H9 (cell line): ENCODE results near the gene EDAR. TPM values are rescaled to one million over a fixed set of nuclear protein-coding genes. Genes with fewer than 3 reads are reported as not detected.

Experiments used
- DNase-seq: peaks from one replicate; pipeline ENCODE4 v3.0.0-alpha.2; 2017
- H2AFZ ChIP-seq: one replicate; pipeline ENCODE4 v1.6.1; 2013; ENCODE audit warnings: mild to moderate bottlenecking, low read length, control low read depth, moderate library complexity
- H2AK5ac ChIP-seq: 2 replicates; pipeline ENCODE4 v1.6.1; 2013; ENCODE audit warnings: low read length, control low read depth, mixed read lengths; ENCODE audit not compliant: insufficient read length
- H2BK120ac ChIP-seq: one replicate; pipeline ENCODE4 v1.6.1; 2013; ENCODE audit warnings: low read depth, mild to moderate bottlenecking, low read length, control low read depth, inconsistent platforms; ENCODE audit not compliant: poor library complexity, severe bottlenecking
- H2BK12ac ChIP-seq: 2 replicates; pipeline ENCODE4 v1.6.1; 2013; ENCODE audit warnings: low read length, control low read depth, mixed read lengths, low read depth; ENCODE audit not compliant: insufficient read length
- H2BK15ac ChIP-seq: 2 replicates; pipeline ENCODE4 v1.6.1; 2013; ENCODE audit warnings: low read depth, low read length, control low read depth
- H2BK20ac ChIP-seq: one replicate; pipeline ENCODE4 v1.6.1; 2013; ENCODE audit warnings: low read depth, mild to moderate bottlenecking, low read length, control low read depth, inconsistent platforms; ENCODE audit not compliant: poor library complexity, severe bottlenecking
- H2BK5ac ChIP-seq: 2 replicates; pipeline ENCODE4 v1.6.1; 2013; ENCODE audit warnings: low read length, control low read depth, mixed read lengths; ENCODE audit not compliant: insufficient read length
- H3K14ac ChIP-seq: 2 replicates; pipeline ENCODE4 v1.6.1; 2013; ENCODE audit warnings: low read length, control low read depth; ENCODE audit not compliant: insufficient read depth
- H3K18ac ChIP-seq: 2 replicates; pipeline ENCODE4 v1.6.1; 2013; ENCODE audit warnings: low read depth, mild to moderate bottlenecking, mixed read lengths, low read length, control low read depth; ENCODE audit not compliant: insufficient read length
- H3K23ac ChIP-seq: 2 replicates; pipeline ENCODE4 v1.6.1; 2013; ENCODE audit warnings: low read length, control low read depth, mixed read lengths, low read depth; ENCODE audit not compliant: insufficient read length
- H3K23me2 ChIP-seq: 2 replicates; pipeline ENCODE4 v1.6.1; 2013; ENCODE audit warnings: low read depth, mild to moderate bottlenecking, mixed read lengths, low read length, control low read depth; ENCODE audit not compliant: insufficient read length, poor library complexity, severe bottlenecking
- H3K27ac ChIP-seq: 2 replicates; pipeline ENCODE4 v1.5.1; 2013; ENCODE audit warnings: low read length, control low read depth, mixed read lengths, low read depth; ENCODE audit not compliant: insufficient read length
- H3K27me3 ChIP-seq: 2 replicates; pipeline ENCODE4 v1.6.1; 2013; ENCODE audit warnings: low read length, control low read depth, inconsistent platforms; ENCODE audit not compliant: insufficient read depth
- H3K4ac ChIP-seq: 2 replicates; pipeline ENCODE4 v1.6.1; 2013; ENCODE audit warnings: low read depth, mild to moderate bottlenecking, control low read depth, inconsistent platforms, low read length, moderate library complexity
- H3K4me1 ChIP-seq: 2 replicates; pipeline ENCODE4 v1.6.1; 2013; ENCODE audit warnings: low read length, control low read depth, inconsistent platforms; ENCODE audit not compliant: insufficient read depth
- H3K4me2 ChIP-seq: 2 replicates; pipeline ENCODE4 v1.6.1; 2013; ENCODE audit warnings: low read length, control low read depth, mixed read lengths; ENCODE audit not compliant: insufficient read length, insufficient read depth
- H3K56ac ChIP-seq: 2 replicates; pipeline ENCODE4 v1.6.1; 2013; ENCODE audit warnings: low read depth, mild to moderate bottlenecking, mixed read lengths, low read length, control low read depth; ENCODE audit not compliant: insufficient read length
- H3K79me1 ChIP-seq: 2 replicates; pipeline ENCODE4 v1.6.1; 2013; ENCODE audit warnings: low read depth, mild to moderate bottlenecking, moderate library complexity, low read length, control low read depth, inconsistent platforms; ENCODE audit not compliant: insufficient read depth, poor library complexity, severe bottlenecking
- H3K79me2 ChIP-seq: 2 replicates; pipeline ENCODE4 v1.6.1; 2013; ENCODE audit warnings: low read length, control low read depth, inconsistent platforms; ENCODE audit not compliant: insufficient read depth
- H3K9ac ChIP-seq: 2 replicates; pipeline ENCODE4 v1.6.1; 2013; ENCODE audit warnings: low read length, control low read depth, mixed read lengths; ENCODE audit not compliant: insufficient read length; ENCODE audit errors: extremely low read depth
- H3K9me3 ChIP-seq: one replicate; pipeline ENCODE4 v1.6.1; 2013; ENCODE audit warnings: low read depth, low read length, inconsistent platforms; ENCODE audit not compliant: control insufficient read depth
- H3T11ph ChIP-seq: one replicate; pipeline ENCODE4 v1.6.1; 2013; ENCODE audit warnings: mild to moderate bottlenecking, low read length, control low read depth, inconsistent platforms
- H4K20me1 ChIP-seq: one replicate; pipeline ENCODE4 v1.6.1; 2013; ENCODE audit not compliant: control insufficient read depth, insufficient read length, insufficient read depth
- H4K5ac ChIP-seq: 2 replicates; pipeline ENCODE4 v1.6.1; 2013; ENCODE audit warnings: low read depth, mild to moderate bottlenecking, mixed read lengths, low read length, control low read depth; ENCODE audit not compliant: insufficient read length
- H4K8ac ChIP-seq: replicated peaks from 2 replicates; pipeline ENCODE4 v1.6.1; 2013; ENCODE audit warnings: low read length, control low read depth, mixed read lengths, low read depth; ENCODE audit not compliant: insufficient read length
- H4K91ac ChIP-seq: 2 replicates; pipeline ENCODE4 v1.6.1; 2013; ENCODE audit warnings: low read depth, mild to moderate bottlenecking, moderate library complexity, mixed read lengths, low read length, control low read depth; ENCODE audit not compliant: insufficient read length
- H3K27ac Mint-ChIP-seq, 3 experiments: 2 replicates in 2 of 3; 3 replicates in 1 of 3; pipeline ENCODE4 v1.8.0; 2020 to 2021; ENCODE audit warnings: mixed read lengths in 3 of 3, mild to moderate bottlenecking in 1 of 3, moderate library complexity in 1 of 3
- H3K27me3 Mint-ChIP-seq: 2 replicates; pipeline ENCODE4 v1.8.0; 2021; ENCODE audit warnings: low read depth, mild to moderate bottlenecking, moderate library complexity, mixed read lengths
- H3K36me3 Mint-ChIP-seq, 3 experiments: 2 replicates in 2 of 3; 3 replicates in 1 of 3; pipeline ENCODE4 v1.8.0; 2020 to 2021; ENCODE audit warnings: low read depth in 3 of 3, mixed read lengths in 3 of 3; ENCODE audit not compliant: insufficient read depth in 1 of 3
- H3K4me1 Mint-ChIP-seq, 2 experiments: 2 replicates each; pipeline ENCODE4 v1.8.0; 2020; ENCODE audit warnings: mixed read lengths in 2 of 2
- H3K4me3 Mint-ChIP-seq, 2 experiments: 2 replicates in 1 of 2; 3 replicates in 1 of 2; pipeline ENCODE4 v1.8.0; 2020 to 2021; ENCODE audit warnings: mild to moderate bottlenecking in 2 of 2, mixed read lengths in 2 of 2, moderate library complexity in 1 of 2
- H3K9me3 Mint-ChIP-seq, 2 experiments: 2 replicates in 1 of 2; 3 replicates in 1 of 2; pipeline ENCODE4 v1.8.0; 2020; ENCODE audit warnings: mild to moderate bottlenecking in 2 of 2, mixed read lengths in 2 of 2, moderate library complexity in 1 of 2
- WGBS: extraction: QIAGEN DNeasy Blood & Tissue Kit; methylation state at CpG from one replicate; pipeline ENCODE4 v1.1.7; 2013; ENCODE audit warnings: missing lambda C conversion rate, low lambda C conversion rate, mixed read lengths; ENCODE audit not compliant: insufficient read length; ENCODE audit errors: extremely low coverage; 5-methylcytosine and 5-hydroxymethylcytosine counted together
- total RNA-seq: library from RNA; stranded (reverse); gene quantifications from 2 replicates; pipeline ENCODE4 v1.2.1, GENCODE V29; 2021
- TF ChIP-seq, protein P1 (sequence below): fragments of 200-600 bp; sonication (generic); conservative IDR thresholded peaks from 3 replicates; pipeline ENCODE4 v1.8.0; 2021; ENCODE audit warnings: antibody characterized with exemption, mild to moderate bottlenecking

Gene EDAR
- total RNA-seq, 1 experiment from 2014 or later, result not detected

DNA sequence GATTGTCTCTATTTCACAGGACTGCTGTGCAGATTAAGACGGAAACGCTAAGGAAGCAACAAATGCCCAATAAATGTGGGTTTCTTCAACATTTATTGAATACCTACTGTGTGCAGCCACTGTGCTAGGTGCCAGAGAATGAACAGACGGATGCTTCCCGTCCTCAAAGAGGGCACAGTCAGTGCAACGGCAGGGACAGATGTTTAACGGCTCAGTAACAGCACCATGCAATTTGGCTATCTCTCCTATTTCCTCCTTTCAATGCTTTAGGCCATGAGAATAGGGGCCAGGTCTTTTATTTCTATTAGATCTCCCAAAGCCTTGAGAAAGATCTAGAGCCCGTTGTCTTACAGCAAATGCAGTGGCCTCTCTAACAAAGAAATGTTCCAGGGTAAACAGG, 7.2 kb downstream of the EDAR start:
- no peak overlapping the region for H2BK15ac ChIP-seq
- no peak overlapping the region for H4K5ac ChIP-seq
- H3K4ac ChIP-seq, result no peak overlapping the region
- H4K8ac ChIP-seq, result no peak overlapping the region
- H2BK5ac ChIP-seq, result no peak overlapping the region
- H2BK20ac ChIP-seq, result no peak overlapping the region
- no peak overlapping the region for H3K18ac ChIP-seq
- H2BK120ac ChIP-seq, result no peak overlapping the region
- no peaks in the 10 kb centered on the region for H3K23me2 ChIP-seq
- H3K79me2 ChIP-seq, result no peaks in the 10 kb centered on the region
- H3K9me3 ChIP-seq, result no peaks in the 10 kb centered on the region
- no peak overlapping the region for H3K27ac ChIP-seq
- H2AFZ ChIP-seq, result no peak overlapping the region
- H3K4me1 ChIP-seq, result no peaks in the 10 kb centered on the region
- H4K20me1 ChIP-seq, result no peaks in the 10 kb centered on the region
- H3K14ac ChIP-seq, result no peak overlapping the region
- H3K27me3 Mint-ChIP-seq, result peaks cover 11% of the 10 kb centered on the region
- no peaks in the 10 kb centered on the region for H3K36me3 Mint-ChIP-seq
- peaks cover 0 to 5% of the 10 kb centered on the region in 2 experiments; a peak in 1 of 4 replicates for H3K4me1 Mint-ChIP-seq
- H3K9me3 Mint-ChIP-seq, result no peaks in the 10 kb centered on the region
- no peak overlapping the region for H3K56ac ChIP-seq
- H3K9ac ChIP-seq, result no peak overlapping the region
- no peak overlapping the region for H4K91ac ChIP-seq
- no peaks in the 10 kb centered on the region; the same call in 1 of the 2 replicates for H3K27me3 ChIP-seq
- no peak overlapping the region for H3K4me2 ChIP-seq
- TF ChIP-seq, protein P1, sequence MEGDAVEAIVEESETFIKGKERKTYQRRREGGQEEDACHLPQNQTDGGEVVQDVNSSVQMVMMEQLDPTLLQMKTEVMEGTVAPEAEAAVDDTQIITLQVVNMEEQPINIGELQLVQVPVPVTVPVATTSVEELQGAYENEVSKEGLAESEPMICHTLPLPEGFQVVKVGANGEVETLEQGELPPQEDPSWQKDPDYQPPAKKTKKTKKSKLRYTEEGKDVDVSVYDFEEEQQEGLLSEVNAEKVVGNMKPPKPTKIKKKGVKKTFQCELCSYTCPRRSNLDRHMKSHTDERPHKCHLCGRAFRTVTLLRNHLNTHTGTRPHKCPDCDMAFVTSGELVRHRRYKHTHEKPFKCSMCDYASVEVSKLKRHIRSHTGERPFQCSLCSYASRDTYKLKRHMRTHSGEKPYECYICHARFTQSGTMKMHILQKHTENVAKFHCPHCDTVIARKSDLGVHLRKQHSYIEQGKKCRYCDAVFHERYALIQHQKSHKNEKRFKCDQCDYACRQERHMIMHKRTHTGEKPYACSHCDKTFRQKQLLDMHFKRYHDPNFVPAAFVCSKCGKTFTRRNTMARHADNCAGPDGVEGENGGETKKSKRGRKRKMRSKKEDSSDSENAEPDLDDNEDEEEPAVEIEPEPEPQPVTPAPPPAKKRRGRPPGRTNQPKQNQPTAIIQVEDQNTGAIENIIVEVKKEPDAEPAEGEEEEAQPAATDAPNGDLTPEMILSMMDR, result no peak
- no peak overlapping the region for H2AK5ac ChIP-seq
- H2BK12ac ChIP-seq, result no peak overlapping the region
- DNase-seq, result no peak
- no peak overlapping the region for H3T11ph ChIP-seq
- no CpG with 5 or more reads among the region's 7 CpGs for WGBS
- H3K23ac ChIP-seq, result no peak overlapping the region
- no peak overlapping the region for H3K27ac Mint-ChIP-seq
- no peaks in the 10 kb centered on the region for H3K79me1 ChIP-seq
- H3K4me3 Mint-ChIP-seq, result no peak overlapping the region
